Parathyroid adenoma (tissue), 2 donors: ENCODE data around the gene IARS2.

Source experiments
- H2AFZ ChIP-seq: fragments of 300-600 bp; sonication (generic); one replicate; pipeline ENCODE4 v1.7.0; 2017; ENCODE audit warnings: antibody characterized with exemption, mild to moderate bottlenecking
- H3K27ac ChIP-seq: fragments of 300-600 bp; sonication (generic); one replicate; pipeline ENCODE4 v1.7.0; 2017
- H3K27me3 ChIP-seq: fragments of 300-600 bp; sonication (generic); one replicate; pipeline ENCODE4 v1.7.0; 2017; ENCODE audit warnings: low read length; ENCODE audit not compliant: control insufficient read depth, insufficient read depth
- H3K36me3 ChIP-seq: fragments of 300-600 bp; sonication (generic); one replicate; pipeline ENCODE4 v1.7.0; 2017; ENCODE audit warnings: low read length; ENCODE audit not compliant: control insufficient read depth, insufficient read depth
- H3K4me1 ChIP-seq: fragments of 300-600 bp; sonication (generic); one replicate; pipeline ENCODE4 v1.7.0; 2017; ENCODE audit warnings: control low read depth
- H3K4me2 ChIP-seq: fragments of 300-600 bp; sonication (generic); one replicate; pipeline ENCODE4 v1.7.0; 2017; ENCODE audit warnings: low read length
- H3K4me3 ChIP-seq: fragments of 300-600 bp; sonication (generic); one replicate; pipeline ENCODE4 v1.7.0; 2017; ENCODE audit warnings: low read depth, low read length
- H3K79me2 ChIP-seq: fragments of 300-600 bp; sonication (generic); one replicate; pipeline ENCODE4 v1.7.0; 2017; ENCODE audit warnings: control low read depth
- H3K9ac ChIP-seq: fragments of 300-600 bp; sonication (generic); one replicate; pipeline ENCODE4 v1.7.0; 2017; ENCODE audit warnings: mild to moderate bottlenecking
- H3K9me3 ChIP-seq: fragments of 300-600 bp; sonication (generic); one replicate; pipeline ENCODE4 v1.7.0; 2017; ENCODE audit warnings: low read length; ENCODE audit not compliant: control insufficient read depth
- TF ChIP-seq, protein P1 (sequence below): fragments of 300-600 bp; sonication (generic); IDR thresholded peaks from one replicate; pipeline ENCODE4 v1.7.0; 2017; ENCODE audit warnings: antibody characterized with exemption, mild to moderate bottlenecking
- donor health status: primary hyperparathyroidism.

The IARS2 gene

DNA sequence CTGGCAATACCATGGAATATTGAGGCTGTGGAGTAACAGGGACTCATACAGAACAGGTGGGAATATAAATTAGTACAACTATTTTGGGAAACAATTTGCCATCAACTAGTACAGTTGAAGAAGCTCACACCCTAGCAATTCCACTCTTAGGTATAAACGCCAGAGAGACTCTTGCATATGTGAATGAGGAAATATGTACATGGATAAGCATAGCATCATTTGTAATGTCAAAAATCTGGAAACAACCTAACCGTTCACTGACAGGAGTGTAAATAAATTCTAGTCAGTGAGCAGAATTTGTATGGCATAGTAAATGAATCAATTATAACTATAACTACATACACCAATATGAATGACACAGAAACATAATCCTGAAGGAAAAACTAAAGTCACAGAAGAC is 94.6 kb downstream of the IARS2 start:
- TF ChIP-seq, protein P1, sequence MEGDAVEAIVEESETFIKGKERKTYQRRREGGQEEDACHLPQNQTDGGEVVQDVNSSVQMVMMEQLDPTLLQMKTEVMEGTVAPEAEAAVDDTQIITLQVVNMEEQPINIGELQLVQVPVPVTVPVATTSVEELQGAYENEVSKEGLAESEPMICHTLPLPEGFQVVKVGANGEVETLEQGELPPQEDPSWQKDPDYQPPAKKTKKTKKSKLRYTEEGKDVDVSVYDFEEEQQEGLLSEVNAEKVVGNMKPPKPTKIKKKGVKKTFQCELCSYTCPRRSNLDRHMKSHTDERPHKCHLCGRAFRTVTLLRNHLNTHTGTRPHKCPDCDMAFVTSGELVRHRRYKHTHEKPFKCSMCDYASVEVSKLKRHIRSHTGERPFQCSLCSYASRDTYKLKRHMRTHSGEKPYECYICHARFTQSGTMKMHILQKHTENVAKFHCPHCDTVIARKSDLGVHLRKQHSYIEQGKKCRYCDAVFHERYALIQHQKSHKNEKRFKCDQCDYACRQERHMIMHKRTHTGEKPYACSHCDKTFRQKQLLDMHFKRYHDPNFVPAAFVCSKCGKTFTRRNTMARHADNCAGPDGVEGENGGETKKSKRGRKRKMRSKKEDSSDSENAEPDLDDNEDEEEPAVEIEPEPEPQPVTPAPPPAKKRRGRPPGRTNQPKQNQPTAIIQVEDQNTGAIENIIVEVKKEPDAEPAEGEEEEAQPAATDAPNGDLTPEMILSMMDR, result no peak
- no peaks in the 10 kb centered on the region for H3K36me3 ChIP-seq

DNA sequence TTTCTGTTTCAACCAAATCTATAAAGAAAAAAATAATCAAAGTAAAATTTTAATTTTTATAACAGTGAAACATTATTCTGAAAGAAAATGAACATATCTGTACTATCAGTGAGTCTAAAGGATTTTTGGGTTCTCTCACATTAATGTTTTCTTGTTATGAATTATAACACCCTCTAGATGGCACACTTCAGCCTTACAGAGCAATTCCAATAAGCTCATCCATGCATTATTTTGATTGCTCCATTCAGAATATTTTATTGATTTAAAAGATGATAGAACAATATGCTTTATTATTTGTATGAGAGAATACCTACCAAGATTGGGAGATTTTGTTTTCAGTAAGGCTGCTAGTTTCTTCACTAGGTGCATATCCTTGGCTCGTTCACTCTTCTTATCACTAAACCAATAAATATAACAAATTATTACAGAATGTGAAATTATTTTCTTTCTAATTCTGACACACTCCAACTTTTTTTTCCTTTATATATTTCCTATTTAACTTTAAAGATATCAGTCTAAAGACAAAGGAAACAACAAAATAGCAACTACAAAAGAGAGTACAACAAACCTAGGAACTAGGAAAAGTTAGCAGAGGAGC is 95.9 kb downstream of the IARS2 start:
- H3K4me1 ChIP-seq, result no peaks in the 10 kb centered on the region
- no peaks in the 10 kb centered on the region for H3K36me3 ChIP-seq
- H3K4me3 ChIP-seq, result no peak overlapping the region
- H3K9ac ChIP-seq, result no peak overlapping the region
- no peaks in the 10 kb centered on the region for H3K9me3 ChIP-seq
- H2AFZ ChIP-seq, result no peak overlapping the region
- TF ChIP-seq, protein P1, result no peak
- no peak overlapping the region for H3K27ac ChIP-seq
- H3K27me3 ChIP-seq, result no peaks in the 10 kb centered on the region
- H3K4me2 ChIP-seq, result no peak overlapping the region
- no peaks in the 10 kb centered on the region for H3K79me2 ChIP-seq

More for the DNA sequence above, 94.6 kb downstream of the IARS2 start:
- Histone ChIP-seq H3K9ac (no peak overlapping the region), H3K27me3 (no peaks in the 10 kb centered on the region), H3K79me2 (no peaks in the 10 kb centered on the region), H3K27ac (no peak overlapping the region), H3K9me3 (no peaks in the 10 kb centered on the region), H3K4me3 (no peak overlapping the region), H2AFZ (no peak overlapping the region), H3K4me1 (no peaks in the 10 kb centered on the region), H3K4me2 (no peak overlapping the region)

DNA sequence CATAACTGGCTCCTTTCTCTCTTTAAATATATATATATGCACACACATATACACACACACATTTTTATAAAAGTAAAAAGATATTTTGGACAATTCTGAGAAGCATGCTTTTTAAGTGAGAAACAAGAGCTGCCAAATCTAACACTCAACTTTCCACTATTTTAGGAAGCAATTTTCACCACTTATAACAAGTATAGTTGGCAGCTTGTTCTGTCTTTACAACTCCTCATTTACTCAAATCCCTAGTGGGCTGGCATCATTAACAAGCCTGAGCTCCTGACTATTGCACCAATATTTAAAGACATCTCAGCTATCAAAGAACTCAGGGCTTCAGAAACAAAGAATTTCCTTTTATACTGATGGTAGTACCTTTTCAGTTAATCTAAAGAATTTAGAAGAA is 101.8 kb downstream of the IARS2 start:
- no peak overlapping the region for H3K4me2 ChIP-seq
- no peaks in the 10 kb centered on the region for H3K4me1 ChIP-seq
- H3K36me3 ChIP-seq, result no peaks in the 10 kb centered on the region
- no peaks in the 10 kb centered on the region for H3K9me3 ChIP-seq
- no peaks in the 10 kb centered on the region for H3K27me3 ChIP-seq
- no peaks in the 10 kb centered on the region for H3K79me2 ChIP-seq
- no peak overlapping the region for H3K27ac ChIP-seq
- no peak overlapping the region for H3K4me3 ChIP-seq
- TF ChIP-seq, protein P1, result no peak
- H3K9ac ChIP-seq, result no peak overlapping the region
- H2AFZ ChIP-seq, result no peak overlapping the region
